NOMO-1 treated with dmso at 0.1 percent for 144 hours (cell line): Measurements from ENCODE around the gene TRAF3.
"Not testable (repeated sequence)": the region's sequence is repeated elsewhere in the genome, so short reads cannot be mapped to it uniquely, and the experiment has no call there.

ENCODE experiments used
- DNase-seq: peaks from one replicate; lab custom pipeline; 2025; ENCODE audit not compliant: unreplicated experiment; lab: John Stamatoyannopoulos, UW

Gene TRAF3

DNA sequence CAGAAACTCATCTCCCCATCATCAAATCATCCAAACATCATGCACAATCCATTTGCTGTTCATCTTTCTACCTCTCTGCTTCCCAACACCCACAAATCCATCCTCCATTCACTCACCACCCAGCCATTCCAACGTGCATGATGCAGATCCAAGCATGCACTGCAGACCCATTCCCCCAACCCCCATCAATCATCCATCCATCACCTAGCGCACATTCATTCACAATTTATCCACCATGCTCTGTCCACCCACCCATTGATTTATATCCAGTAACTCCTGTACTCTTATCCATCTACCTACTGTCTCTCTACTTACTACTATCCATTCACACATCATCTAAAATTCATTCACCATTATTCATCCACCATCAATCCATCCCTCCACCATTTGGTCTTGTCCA lies 141.2 kb downstream of the TRAF3 start:
- no peak for DNase-seq

DNA sequence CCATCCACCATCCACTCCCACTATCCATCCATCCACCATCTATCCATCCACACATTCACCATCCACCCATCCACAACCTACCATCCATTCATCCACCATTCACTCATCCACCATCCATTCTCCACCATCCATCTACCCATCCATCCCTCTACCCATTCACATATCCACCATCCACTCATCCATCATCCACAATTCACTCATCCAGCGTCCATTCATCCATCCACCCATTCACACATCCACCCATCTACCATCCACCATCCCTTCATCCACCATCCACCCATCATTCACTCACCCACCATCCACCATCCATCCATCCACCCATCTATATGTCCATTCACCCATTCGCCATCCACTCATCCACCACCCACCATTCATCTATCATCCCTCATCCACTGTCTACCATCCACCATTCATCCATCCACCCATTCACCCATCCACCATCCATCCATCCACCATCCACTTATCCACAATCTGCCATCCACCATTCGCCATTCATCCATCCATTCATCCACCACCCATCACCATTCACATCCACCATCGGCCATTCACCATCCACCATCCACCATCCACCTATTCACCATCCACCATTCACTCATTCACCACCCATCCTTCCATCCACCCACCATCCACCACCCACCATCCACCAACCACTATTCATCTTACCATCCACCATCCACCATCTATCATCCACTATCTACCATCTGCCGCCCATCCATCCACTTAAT lies 143.2 kb downstream of the TRAF3 start:
- no peak for DNase-seq

DNA sequence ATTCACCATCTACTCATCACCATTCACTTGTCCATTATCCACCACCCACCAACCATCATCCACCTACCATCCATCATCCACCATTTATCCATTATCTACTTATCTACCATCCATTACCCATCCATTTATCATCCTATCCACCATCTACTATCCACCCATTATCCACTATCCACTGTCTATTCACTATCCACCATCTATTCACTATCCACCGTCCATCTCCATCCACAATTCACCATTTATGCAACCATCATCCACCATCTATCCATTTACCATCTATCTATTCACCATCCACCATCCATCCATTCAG lies 143.7 kb downstream of the TRAF3 start:
- no peak for DNase-seq

- no peak for DNase-seq
These were observed 145.4 kb downstream of the TRAF3 start, which contains the start of gene AMN for GRCh38 chr14:102922490-102923200. Gene AMN (plus strand): TSS chr14:102922663. CDS start chr14:102922689, 26 bp downstream.

- DNase-seq = no peak
These were observed 146.1 kb downstream of the TRAF3 start for GRCh38 chr14:102923201-102923924.

GRCh38 chr14:102923925-102924486 lies 146.8 kb downstream of the TRAF3 start:
- DNase-seq = no peak

DNA sequence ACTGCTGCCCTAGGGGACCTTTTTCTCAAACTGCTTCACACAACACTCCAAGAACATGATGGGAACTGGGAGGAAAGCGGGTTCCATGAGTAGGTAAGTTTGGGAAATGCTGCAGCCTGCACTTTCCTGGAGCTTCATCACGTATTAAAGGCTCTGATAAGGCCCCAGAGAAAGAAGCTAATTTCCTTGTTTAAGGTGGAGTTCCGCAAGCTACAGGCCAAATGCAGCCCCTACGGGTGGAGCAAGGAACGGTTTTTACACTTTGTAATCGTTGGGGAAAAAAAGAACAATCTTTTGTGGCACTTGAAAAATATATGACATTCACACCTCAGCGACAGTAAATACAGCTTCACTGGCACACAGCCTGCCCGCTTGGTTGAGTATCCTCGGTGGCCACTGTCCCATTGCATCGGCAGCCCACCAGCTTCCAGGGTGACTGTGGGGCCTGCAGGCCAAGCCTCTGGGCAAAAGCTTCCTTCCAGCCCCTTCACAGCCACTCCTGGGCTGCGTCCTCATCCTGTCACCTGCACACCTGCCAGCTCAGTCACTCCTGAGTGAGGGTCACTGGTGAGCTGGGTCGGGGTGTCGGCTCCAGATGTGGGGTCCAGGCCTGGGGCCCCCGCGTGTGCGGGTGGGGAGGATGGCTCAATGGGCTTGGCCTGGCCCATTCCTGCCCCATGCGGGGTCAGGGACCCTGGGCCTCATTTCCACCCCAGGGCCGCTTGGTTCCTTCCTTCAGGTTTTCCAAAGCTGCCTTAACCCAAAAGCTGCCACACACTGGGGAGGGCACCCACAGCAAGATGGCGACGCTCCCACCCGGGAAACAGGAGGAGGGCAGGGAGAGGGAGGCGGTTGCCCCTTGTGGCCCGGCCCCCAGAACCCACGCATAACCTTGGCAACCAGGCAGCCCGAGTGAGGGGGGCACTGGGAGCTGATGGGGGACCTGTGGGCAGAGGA lies 147.7 kb downstream of the TRAF3 start:
- DNase-seq = no peak

- no peak for DNase-seq
These were observed 148.4 kb downstream of the TRAF3 start for GRCh38 chr14:102925646-102926045.

- DNase-seq = no peak
These were observed 148.9 kb downstream of the TRAF3 start for GRCh38 chr14:102926104-102926503.

DNA sequence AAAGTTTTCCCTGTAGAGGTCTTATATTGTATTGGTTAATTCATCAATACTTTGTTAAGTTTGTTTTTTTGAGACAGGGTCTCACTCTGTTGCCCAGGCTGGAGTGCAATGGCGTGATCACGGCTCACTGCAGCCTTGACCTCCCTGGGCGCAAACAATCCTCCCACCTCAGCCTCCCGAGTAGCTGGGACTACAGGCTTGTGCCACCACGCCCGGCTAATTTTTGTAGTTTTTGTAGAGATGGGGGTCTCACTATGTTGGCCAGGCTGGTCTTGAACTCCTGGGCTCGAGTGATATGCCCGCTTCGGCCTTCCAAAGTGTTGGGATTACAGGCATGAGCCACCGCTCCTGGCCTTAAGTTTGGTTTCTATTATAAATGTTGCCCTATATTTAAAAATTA lies 149.6 kb downstream of the TRAF3 start:
- DNase-seq = not testable (repeated sequence)

DNA sequence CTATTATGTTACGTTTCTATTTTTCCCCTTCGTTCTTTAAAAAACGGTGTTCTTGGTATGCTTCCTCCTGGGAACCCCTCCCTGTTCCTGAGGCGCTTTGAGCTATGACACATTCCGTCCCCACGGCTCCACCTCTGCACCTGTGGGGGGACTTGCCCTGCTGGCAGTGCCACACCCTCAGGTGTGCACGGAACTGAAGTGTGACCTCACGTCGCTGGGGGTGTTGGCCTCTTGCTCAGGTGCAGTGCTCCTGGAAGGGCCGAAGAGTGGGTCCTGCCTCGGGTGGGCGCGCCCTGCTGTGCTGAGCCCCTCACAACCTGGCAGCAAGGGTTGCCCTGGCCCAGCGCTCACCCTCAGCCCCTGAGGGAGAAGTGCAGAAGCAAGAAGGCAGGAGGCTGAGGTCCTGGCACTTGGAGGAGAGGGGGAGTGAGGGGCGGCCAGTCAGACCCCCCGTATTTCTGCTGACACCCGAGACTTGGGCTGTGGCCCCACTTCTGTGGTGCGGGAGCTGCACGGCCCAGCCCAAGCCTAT lies 150.2 kb downstream of the TRAF3 start:
- DNase-seq = no peak

GRCh38 chr14:102927878-102928411 lies 150.7 kb downstream of the TRAF3 start:
- DNase-seq = no peak

DNA sequence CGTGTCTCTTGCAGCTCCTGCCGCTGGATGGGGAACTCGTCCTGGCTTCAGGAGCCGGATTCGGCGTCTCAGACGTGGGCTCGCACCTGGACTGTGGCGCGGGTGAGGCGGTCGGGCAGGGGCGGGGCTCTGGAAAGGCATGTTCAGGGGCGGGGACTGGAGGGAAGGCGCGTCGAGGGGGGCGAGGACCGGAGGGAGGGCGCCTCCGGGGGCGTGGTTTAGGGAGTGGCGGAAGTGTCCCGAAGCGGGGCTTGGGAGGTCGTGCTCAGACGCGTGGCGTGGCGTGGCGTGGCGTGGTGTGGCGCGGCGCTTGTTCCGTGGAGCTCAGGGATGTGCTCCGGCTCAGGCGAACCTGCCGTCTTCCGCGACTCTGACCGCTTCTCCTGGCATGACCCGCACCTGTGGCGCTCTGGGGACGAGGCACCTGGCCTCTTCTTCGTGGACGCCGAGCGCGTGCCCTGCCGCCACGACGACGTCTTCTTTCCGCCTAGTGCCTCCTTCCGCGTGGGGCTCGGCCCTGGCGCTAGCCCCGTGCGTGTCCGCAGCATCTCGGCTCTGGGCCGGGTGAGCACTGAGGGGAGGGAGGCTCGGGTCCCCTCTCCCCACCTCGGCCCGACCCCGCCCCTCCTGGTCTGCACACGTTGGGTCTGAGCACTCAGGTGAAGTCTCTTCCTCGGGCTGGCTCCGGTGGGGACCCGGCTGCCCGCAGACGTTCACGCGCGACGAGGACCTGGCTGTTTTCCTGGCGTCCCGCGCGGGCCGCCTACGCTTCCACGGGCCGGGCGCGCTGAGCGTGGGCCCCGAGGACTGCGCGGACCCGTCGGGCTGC lies 151.4 kb downstream of the TRAF3 start:
- DNase-seq = peak; percentile 74

- no peak for DNase-seq
These were observed 152.2 kb downstream of the TRAF3 start for GRCh38 chr14:102929241-102930137.

DNA sequence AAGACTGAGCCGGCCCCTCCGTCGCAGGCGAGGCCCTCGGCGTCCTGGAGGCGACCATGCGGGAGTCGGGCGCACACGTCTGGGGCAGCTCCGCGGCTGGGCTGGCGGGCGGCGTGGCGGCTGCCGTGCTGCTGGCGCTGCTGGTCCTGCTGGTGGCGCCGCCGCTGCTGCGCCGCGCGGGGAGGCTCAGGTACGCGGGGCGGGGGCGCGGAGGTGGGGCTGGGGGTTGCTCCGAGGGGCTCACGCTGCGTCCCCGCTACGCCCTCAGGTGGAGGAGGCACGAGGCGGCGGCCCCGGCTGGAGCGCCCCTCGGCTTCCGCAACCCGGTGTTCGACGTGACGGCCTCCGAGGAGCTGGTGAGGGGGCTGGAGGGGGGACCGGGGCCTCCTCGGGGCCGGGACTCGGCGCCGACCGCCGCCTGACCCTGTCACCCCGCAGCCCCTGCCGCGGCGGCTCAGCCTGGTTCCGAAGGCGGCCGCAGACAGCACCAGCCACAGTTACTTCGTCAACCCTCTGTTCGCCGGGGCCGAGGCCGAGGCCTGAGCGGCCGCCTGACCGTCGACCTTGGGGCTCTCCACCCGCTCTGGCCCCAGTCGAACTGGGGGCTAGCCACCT lies 153.0 kb downstream of the TRAF3 start:
- no peak for DNase-seq

- DNase-seq = no peak
These were observed 153.7 kb downstream of the TRAF3 start for GRCh38 chr14:102930753-102931579.
